Adrenal gland (tissue), 5 donors: ENCODE results near the gene NDUFB10.

ENCODE experiments used
- CTCF ChIP-seq, 6 experiments: fragments of 450-650 bp in 4 of 6; fragments of 200-600 bp in 2 of 6; sonication (generic) in 1 of 6; IDR thresholded peaks; 1 replicate in 5 of 6; 2 replicates in 1 of 6; pipeline versions ENCODE4 v1.5.1 to v1.8.0; 2016 to 2021; ENCODE audit warnings: antibody characterized with exemption in 6 of 6, mild to moderate bottlenecking in 2 of 6, moderate library complexity in 1 of 6
- POLR2A ChIP-seq, 2 donors: fragments of 450-650 bp; IDR thresholded peaks; one replicate each; pipeline ENCODE4 v1.6.1; 2017; ENCODE audit warnings: antibody characterized with exemption in 2 of 2, mild to moderate bottlenecking in 2 of 2, moderate library complexity in 1 of 2
- donor health status: DM: no; HTN: no; CAD: no.

- TF ChIP-seq POLR2A (IDR thresholded peaks at IDR 0.05) (no peak), CTCF (IDR thresholded peaks at IDR 0.05) (no peak)
Observed at GRCh38 chr16:1978476-1979120, 19.3 kb downstream of the NDUFB10 start.
